Heart left ventricle (tissue), 13 donors: ENCODE results near the gene DNAJB2.

Experiments
- POLR2A ChIP-seq, 2 donors: fragments of 450-650 bp; IDR thresholded peaks; one replicate each; pipeline ENCODE4 v1.6.1; 2017; ENCODE audit warnings: antibody characterized with exemption in 2 of 2, mild to moderate bottlenecking in 2 of 2, moderate library complexity in 2 of 2
- TF ChIP-seq, protein P1 (sequence below), 12 donors: fragments of 200-600 bp; sonication (generic) in 4 of 12; IDR thresholded peaks; one replicate each; pipeline versions ENCODE4 v1.5.0 to v1.8.0; 2018 to 2022; ENCODE audit warnings: antibody characterized with exemption in 12 of 12, mild to moderate bottlenecking in 5 of 12
- donor health status: ischemic (EF 13 %, LVEDD 7.1; RV severe dilation, severe dysfunction).
- donor health status: DM: no; HTN: yes; CAD: no.
- donor health status: DM: no; HTN: no; CAD: no.
- donor health status: ischemic (EF 25% LVEDD 6.9; RV normal size, moderate dysfunction).
- donor health status: ischemic (EF 25% LVEDD 5.7; RV mildly dilated, moderate dysfunction).
- donor health status: ischemic (EF 35%, LVEDD 5.7; RV mildly dilated, moderate dysfunction).
- donor health status: nonischemic (EF 11% LVEDD 7.7; RV severe dilation, severe dysfunction).
- donor health status: DM: yes; HTN: yes; CAD: no.
- donor health status: PGD.
- donor health status: ischemic (EF 29% LVEDD 5.4; RV normal size, mild dysfunction).
- donor health status: nonischemic (EF 23%, LVEDD 6.1; RV moderate dilation, normal function).

GRCh38 chr2:219252570-219252899 lies 26.6 kb upstream of the DNAJB2 start:
- TF ChIP-seq, protein P1, sequence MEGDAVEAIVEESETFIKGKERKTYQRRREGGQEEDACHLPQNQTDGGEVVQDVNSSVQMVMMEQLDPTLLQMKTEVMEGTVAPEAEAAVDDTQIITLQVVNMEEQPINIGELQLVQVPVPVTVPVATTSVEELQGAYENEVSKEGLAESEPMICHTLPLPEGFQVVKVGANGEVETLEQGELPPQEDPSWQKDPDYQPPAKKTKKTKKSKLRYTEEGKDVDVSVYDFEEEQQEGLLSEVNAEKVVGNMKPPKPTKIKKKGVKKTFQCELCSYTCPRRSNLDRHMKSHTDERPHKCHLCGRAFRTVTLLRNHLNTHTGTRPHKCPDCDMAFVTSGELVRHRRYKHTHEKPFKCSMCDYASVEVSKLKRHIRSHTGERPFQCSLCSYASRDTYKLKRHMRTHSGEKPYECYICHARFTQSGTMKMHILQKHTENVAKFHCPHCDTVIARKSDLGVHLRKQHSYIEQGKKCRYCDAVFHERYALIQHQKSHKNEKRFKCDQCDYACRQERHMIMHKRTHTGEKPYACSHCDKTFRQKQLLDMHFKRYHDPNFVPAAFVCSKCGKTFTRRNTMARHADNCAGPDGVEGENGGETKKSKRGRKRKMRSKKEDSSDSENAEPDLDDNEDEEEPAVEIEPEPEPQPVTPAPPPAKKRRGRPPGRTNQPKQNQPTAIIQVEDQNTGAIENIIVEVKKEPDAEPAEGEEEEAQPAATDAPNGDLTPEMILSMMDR (IDR thresholded peaks at IDR 0.05) = no peak
- no peak for TF ChIP-seq POLR2A (IDR thresholded peaks at IDR 0.05)
